Measurements from ENCODE around the gene CNPY1.
"Not testable (repeated sequence)": the region's sequence is repeated elsewhere in the genome, so short reads cannot be mapped to it uniquely, and the experiment has no call there.

The CNPY1 gene

GRCh38 chr7:155577509-155577905 is 31.1 kb upstream of the CNPY1 start:
- DNase-seq = peak; percentile 13

- peak; percentile 27 for DNase-seq
Measured at GRCh38 chr7:155576900-155577508, 30.6 kb upstream of the CNPY1 start.

DNA sequence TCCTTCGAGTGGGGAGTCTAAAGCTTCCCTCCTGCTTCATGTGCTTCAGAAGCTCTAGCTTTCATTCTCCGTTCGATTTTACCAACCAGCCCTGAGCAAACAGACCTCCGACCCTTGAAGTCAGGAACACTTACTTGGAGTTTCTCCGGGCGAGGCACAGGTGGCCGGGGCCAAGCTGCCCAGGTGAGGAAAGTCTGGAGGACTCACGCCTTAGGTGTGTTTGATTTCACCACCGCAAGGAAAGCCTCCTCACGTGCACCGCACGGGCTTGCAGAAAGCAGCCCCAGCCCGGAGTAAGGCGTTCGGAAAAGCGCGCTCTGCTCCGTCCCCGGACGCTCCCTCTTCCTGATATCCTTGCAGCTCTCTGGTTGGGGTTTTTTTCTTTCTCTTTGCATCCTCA is 30.1 kb upstream of the CNPY1 start:
- DNase-seq = peak; percentile 25

DNA sequence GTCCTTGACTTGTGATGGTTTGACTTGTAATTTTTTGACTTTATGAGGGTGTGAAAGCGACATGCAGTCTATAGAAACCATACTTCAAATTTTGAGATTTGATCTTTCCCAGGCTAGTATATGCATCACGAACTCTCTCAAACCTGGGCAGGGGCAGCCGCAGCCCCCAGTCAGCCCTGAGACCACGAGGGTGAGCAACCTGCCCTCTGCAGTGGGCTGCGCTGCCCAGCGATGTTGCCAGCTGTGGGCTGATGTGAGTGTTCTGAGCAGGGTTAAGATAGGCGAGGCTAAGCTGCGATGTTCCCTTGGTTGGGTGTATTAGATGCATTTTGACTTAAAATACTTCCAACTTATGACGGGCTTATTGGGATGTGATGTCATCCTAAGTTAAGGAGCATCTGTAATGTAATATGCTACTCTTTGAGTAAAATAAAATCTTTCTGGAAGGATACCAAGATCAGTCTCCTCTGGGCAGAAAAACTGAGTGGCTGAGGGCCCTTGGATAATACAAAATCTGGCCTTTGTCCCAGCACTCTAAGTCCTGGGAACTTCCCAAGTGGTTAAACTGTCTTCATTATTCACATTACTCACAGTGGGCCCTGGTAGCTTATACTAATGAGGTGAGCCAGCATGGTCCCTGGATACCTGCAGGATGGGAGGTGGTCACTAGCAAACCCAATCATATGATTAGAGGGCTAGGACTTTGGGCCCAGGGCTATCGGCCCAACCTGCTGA is 28.4 kb upstream of the CNPY1 start:
- DNase-seq = peak; percentile 36

GRCh38 chr7:155571581-155572345 is 25.4 kb upstream of the CNPY1 start:
- no peak for DNase-seq

- DNase-seq = no peak
Measured at GRCh38 chr7:155570991-155571390, 24.6 kb upstream of the CNPY1 start.

DNA sequence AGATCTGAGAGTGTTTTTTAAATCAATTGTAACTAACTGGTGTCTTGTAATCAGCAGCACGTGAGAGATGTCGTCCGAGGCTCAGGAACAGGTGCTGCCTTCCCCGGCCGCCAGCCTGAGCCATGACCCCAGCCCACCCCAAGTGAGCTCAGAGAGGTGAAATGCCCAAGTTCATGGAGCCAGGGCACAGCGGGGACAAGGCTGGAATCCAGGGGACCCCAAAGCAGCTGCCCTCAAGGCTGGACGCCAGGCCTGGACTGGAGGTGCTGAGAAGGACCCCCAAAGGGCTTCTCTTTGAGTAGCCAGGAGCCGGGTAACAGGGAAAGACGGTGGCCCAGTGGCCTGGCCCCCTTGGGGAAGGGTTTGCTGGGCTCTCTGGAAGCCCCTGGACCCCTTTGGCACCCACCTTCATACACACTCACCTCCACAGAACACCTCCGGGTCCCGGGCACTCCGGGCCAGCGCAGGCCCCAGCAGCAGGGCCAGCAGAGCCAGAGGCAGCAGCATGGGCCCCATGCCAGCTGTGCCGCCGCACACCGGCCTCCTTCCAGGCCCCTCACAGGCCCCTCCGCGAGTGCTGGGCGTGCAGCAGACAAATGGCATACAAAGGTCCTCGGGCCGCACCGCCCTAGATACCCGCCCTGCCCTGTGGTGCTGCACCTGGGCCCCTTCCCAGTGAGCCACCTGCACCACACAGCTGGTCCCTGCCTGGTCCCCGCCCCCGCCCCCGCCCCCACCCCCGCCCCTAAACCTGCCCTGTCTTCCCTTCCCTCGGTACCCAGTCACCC is 24.0 kb upstream of the CNPY1 start:
- DNase-seq = no peak

- no peak for DNase-seq
Measured at GRCh38 chr7:155569681-155570080, 23.3 kb upstream of the CNPY1 start.

DNA sequence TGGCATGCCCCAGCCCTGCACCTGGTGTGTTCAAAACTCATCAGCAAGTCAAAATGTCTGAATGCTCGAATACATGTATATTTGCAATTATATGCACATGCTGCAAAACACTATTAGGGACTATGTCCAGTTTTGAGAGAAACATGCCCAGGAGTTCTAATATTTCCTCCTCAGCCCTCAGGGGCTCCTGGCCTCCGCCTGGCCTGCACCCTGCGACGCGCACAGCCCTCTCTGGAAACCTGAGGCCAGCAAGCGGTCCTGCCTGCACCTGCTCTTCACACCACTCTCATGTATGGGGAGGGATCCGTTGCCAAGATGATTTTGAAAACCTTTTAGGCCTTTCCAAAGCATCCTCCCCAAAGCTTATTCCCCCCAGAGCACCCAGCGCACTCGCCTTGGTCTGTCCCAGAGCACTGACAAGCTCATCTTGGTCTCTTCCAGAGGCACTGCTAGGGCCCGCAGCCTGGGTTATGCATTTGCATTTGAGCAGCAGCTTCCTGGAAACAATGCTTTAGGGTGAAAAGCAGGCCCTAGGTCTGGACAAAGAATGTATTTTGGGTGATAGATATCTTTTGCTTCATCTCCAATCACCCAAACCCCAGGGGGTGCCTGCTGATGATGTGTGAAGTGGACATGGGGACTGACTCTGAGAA is 22.6 kb upstream of the CNPY1 start:
- no peak for DNase-seq

DNA sequence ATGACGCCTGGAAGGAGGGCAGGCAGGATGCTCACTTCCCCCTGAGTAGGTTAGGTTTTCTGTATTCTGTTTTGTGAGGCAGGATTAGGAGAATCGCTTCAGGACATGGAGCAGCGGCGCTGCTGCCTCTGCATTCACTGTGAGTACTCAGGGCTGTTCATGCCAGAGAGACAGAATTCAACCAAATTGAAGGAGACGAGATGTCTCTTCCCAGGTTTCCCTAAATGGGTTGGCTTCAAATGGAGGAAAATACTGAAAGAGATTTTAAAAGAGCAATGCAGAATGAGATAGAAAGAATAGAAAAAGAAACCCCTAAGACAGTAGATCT is 21.9 kb upstream of the CNPY1 start:
- DNase-seq = no peak

DNA sequence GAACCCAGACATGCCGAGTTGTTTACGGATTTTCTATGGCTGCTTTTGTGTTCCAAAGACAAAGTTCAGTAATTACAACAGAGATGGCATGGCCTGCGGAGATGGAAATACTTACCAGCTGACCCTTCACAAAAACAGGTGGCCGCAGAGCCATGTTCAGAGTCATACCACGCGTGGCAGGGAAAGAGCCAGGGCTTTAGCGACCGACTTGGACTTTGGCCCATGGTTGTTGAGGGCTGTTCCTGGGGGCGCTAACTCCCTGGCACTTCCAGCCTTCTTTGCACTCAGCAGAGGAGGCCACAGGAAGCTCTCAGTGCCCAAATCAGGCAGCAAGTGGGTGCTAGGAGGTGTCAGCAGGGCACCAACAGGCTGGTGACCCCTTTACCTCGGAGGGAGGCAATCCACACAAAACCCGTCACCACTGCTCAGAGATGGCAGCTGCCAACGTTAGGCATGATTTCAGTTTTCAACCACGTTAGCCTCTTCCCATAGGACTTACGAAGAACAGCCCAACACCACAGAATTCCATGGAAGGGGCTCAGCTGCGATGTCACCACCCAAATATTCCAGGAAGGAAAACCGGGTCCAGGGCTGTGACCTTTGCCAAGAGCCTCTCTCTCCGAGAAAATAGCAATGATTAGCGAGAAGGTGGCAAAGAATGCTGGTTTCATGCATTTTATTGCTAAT is 21.4 kb upstream of the CNPY1 start:
- no peak for DNase-seq

DNA sequence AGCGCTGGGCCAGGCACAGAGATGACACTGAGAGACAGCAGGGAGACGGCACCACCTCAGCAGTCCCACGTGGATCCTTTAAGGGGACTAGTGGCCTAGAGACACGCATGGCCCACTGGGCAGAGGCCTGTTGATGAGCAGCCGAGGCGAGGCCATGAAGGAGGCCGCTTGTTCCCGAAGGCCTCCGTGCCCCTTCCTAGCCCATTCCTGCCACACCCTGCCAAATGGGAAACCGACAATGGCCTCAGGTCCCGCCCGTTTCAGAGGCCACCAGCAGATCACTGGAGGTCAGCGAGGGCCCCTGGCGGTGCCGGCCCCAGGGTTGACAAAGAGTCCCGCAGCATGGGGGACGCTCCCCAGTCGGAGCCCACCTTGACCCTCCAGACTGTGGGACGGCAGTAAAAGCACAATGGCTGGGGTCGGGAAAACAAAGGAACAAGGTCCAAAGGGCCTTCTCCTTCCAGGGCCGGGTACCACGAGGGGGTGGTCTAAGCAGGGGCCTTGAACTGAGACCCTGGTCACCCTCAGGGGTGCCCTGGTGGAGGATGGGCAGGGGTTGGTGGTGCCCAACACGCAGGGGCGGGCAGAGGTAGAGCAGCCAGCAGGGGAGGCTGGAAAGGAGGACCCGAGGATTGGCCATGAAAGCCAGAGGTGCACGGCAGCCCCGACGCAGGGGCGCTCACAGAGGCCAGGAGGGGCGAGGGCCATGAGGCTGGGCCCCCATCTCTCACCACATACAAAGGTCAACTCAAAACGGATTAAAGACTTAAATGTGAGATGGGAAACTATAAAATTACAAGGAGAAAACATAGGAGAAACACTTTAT is 19.9 kb upstream of the CNPY1 start:
- DNase-seq = no peak

DNA sequence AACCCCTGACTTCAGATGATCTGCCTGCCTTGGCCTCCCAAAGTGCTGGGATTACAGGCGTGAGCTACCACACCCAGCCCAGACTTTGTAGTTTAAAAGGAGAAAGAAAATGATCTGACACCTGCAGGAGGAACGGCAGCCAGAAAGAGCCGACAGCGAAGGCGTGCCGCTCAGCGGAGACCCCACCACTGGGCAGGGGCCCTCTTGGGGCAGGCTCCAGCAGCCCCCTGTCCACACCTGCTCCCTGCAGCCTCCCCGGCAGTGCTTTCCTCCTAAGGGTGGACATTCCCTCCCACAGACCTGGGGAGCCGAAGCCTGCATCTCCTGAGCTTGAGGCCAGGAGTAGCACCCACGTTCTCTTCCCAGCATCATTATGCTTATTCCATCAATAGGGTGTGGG is 19.2 kb upstream of the CNPY1 start:
- DNase-seq = no peak

DNA sequence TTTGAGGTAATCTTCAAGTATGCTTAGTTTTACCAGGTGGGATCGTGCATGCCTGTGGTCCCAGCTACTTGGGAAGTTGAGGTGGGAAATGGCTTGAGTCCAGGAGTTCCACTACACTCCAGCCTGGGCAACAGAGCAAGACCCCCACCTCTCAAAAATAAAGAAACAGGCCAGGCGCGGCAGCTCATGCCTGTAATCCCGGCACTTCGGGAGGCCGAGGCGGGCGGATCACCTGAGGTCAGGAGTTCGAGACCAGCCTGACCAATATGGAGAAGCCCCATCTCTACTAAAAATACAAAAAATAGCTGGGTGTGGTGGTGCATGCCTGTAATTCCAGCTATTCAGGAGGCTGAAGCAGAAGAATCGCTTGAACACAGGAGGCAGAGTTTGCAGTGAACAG is 16.6 kb upstream of the CNPY1 start:
- DNase-seq = not testable (repeated sequence)

- no peak for DNase-seq
Measured at GRCh38 chr7:155562106-155562505, 15.7 kb upstream of the CNPY1 start.

DNA sequence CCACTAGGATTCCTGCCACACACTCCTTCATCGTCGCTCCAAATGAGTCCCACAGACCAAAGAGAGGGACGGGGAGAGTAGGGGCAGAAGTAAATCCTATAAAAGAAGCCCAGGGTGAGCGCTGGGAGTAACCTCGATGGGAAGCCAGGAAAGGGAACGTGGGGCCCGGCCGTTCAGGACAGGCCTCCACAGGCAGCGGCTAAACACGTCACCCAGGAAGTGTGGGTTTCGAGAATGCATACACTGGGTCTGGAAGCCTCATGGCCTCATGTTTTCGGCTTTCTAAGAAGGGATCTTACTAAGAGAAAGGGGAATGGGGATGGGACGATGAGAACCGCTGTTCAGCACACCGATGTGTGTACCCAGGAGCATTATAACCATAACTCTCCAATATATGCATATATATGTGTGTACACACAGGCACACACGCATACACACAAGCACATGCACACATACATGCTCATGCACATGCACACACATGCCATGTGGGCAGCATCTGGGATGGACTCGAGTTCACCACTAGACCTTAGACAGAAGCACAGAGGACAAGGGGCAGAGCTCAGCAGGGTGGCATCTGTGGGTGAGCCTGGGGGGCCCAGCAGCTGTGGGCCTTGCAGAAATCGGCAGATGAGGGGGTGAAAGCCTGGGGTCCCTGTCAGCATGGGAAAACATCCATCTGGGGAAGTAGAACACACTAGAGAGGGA is 14.8 kb upstream of the CNPY1 start:
- DNase-seq = no peak

- DNase-seq = no peak
Measured at GRCh38 chr7:155560196-155560885, 14.0 kb upstream of the CNPY1 start.

GRCh38 chr7:155559519-155560108 is 13.3 kb upstream of the CNPY1 start:
- no peak for DNase-seq

DNA sequence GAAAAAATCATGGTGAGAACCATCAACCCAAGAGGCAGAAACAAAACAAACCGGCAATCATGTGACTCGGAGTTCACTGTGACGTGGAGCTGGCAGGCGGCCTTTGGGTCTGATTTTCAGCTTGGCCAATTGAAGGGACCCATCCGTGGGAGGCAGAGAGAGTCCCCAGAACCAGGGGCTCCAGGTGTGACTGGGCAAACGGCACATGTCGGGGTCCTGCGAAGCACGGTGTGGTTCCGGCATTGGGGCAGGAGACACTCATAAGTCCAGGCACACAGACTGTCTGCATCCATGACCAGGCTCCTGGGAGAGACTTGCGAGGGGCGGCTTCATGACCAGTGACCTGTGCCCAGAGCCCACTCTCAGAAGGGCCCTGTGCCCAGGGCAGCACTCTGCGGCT is 12.6 kb upstream of the CNPY1 start:
- no peak for DNase-seq

DNA sequence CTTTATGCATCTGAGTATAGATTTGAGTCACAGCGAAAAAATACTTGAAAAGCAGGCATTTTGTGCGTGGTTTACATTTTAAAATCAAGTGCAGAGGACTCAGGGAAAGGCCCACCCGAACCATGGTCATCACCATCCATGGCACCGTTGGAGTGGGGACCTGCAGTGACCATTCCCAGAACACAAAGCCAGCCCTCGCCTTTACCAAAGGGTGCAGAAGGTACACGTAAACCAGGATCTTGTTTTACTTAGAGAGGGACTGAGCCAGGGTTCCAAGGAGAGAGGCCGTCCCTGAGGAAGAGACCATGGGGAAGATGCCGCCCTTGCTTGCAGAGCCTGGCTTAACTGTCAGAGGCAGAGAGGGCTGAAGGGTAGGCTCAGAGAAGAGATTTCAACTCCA is 12.0 kb upstream of the CNPY1 start:
- DNase-seq = no peak
